Neural progenitor cell (in vitro differentiated cells): ENCODE measurements around the gene PTPRG.

Source experiments
- EZH2 ChIP-seq: fragments of 200-600 bp; sonication (generic); IDR thresholded peaks from 2 replicates; pipeline ENCODE4 v1.6.1; 2017; ENCODE audit warnings: antibody characterized with exemption, mild to moderate bottlenecking, moderate library complexity
- EZH2phosphoT487 ChIP-seq: fragments of 200-600 bp; sonication (generic); IDR thresholded peaks from 2 replicates; pipeline ENCODE4 v1.6.1; 2017; ENCODE audit warnings: antibody characterized with exemption
- TF ChIP-seq, protein P1 (sequence below): fragments of 200-600 bp; sonication (generic); IDR thresholded peaks from 2 replicates; pipeline ENCODE4 v1.5.1; 2017; ENCODE audit warnings: antibody characterized with exemption, mild to moderate bottlenecking

DNA sequence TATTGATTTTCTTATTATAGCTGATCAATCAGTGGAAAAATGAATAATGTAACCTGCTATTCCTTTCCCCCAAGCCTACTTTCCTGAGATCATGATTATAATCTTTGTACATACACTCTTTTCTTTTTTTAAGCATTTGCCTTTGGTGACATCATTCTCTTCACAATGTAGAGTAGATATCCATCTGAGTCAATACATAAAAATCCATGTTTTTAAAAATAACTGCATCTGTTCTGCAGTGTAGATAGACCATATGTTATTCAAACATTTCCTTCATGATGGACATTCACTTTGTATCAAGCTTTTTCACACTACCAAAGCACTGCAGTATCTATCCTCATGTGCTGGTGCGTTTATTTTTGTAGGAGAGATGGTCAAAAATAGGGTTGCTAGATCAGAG, 211.1 kb downstream of the PTPRG start:
- TF ChIP-seq, protein P1, sequence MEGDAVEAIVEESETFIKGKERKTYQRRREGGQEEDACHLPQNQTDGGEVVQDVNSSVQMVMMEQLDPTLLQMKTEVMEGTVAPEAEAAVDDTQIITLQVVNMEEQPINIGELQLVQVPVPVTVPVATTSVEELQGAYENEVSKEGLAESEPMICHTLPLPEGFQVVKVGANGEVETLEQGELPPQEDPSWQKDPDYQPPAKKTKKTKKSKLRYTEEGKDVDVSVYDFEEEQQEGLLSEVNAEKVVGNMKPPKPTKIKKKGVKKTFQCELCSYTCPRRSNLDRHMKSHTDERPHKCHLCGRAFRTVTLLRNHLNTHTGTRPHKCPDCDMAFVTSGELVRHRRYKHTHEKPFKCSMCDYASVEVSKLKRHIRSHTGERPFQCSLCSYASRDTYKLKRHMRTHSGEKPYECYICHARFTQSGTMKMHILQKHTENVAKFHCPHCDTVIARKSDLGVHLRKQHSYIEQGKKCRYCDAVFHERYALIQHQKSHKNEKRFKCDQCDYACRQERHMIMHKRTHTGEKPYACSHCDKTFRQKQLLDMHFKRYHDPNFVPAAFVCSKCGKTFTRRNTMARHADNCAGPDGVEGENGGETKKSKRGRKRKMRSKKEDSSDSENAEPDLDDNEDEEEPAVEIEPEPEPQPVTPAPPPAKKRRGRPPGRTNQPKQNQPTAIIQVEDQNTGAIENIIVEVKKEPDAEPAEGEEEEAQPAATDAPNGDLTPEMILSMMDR: no peak
- TF ChIP-seq EZH2phosphoT487 (no peak), EZH2 (no peak)
